VCaP (cell line): ENCODE data around the gene TTC24.
A peak's percentile ranks its signal among the peaks of the same experiment; 100 is the strongest.

ENCODE experiments used
- H3K27ac ChIP-seq: fragments of 450-650 bp; 2 replicates; pipeline ENCODE4 v1.5.1; 2017
- TF ChIP-seq, protein P1 (sequence below): fragments of 450-650 bp; conservative IDR thresholded peaks from 2 replicates; pipeline ENCODE4 v1.5.1; 2017; ENCODE audit warnings: mild to moderate bottlenecking, moderate library complexity

TTC24 gene

DNA sequence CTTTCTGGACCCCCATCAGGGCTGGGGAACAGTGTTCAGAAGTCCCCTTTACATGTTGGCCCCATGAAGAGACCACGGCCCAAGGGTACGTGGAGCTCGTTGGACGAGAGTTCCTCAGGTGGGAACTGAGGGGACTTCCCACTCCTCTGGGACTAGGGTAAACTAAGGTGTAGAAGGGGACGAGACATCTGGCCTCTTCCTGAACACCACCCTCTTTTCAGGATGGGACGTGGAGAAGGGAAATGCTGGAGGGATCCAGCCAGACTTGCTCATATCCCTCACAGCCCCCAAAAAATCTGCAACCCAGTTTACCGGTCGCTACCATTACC is 14.1 kb downstream of the TTC24 start:
- TF ChIP-seq, protein P1, sequence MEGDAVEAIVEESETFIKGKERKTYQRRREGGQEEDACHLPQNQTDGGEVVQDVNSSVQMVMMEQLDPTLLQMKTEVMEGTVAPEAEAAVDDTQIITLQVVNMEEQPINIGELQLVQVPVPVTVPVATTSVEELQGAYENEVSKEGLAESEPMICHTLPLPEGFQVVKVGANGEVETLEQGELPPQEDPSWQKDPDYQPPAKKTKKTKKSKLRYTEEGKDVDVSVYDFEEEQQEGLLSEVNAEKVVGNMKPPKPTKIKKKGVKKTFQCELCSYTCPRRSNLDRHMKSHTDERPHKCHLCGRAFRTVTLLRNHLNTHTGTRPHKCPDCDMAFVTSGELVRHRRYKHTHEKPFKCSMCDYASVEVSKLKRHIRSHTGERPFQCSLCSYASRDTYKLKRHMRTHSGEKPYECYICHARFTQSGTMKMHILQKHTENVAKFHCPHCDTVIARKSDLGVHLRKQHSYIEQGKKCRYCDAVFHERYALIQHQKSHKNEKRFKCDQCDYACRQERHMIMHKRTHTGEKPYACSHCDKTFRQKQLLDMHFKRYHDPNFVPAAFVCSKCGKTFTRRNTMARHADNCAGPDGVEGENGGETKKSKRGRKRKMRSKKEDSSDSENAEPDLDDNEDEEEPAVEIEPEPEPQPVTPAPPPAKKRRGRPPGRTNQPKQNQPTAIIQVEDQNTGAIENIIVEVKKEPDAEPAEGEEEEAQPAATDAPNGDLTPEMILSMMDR: no peak
- no peak overlapping the region for H3K27ac ChIP-seq

DNA sequence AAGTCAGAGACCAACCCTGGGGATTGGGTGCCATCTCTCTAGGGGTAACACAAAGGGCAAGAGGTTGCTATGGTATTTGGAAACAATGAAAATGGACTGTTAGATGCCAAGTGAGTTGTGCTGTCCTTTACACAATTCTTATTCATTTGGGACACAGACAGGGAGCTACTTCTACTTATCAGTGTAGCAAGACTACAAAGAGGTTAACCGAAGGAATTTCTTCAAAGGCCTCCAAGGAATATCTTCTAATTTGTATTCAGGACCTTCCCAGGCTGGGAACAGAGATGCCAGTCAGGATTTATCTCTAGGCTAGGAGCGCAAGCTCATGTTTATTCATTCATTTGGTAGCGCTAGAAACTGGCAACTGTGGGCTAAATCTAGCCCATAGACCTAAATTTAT is 14.7 kb downstream of the TTC24 start:
- no peak overlapping the region for H3K27ac ChIP-seq
- TF ChIP-seq, protein P1: no peak

DNA sequence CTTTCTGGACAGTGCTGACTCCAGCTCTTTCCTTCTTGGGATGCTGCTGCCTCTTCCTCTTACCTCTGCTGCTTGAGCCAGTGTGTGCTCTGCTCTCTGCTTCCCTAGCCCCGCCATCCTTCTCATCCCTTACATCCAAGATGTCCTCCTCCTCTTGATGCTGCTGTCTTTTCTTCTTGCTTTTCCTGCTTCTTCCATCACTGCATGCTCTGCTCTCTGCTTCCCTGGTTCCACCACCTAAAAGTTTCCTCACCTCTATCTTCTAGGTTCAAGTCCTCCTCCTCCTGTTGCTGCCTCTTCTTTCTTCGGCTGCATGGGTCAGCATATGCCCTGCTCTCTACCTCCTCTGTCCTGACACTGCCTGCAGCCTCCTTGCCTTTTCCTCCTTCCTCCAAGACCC is 15.5 kb downstream of the TTC24 start:
- H3K27ac ChIP-seq: no peak overlapping the region
- TF ChIP-seq, protein P1: no peak

DNA sequence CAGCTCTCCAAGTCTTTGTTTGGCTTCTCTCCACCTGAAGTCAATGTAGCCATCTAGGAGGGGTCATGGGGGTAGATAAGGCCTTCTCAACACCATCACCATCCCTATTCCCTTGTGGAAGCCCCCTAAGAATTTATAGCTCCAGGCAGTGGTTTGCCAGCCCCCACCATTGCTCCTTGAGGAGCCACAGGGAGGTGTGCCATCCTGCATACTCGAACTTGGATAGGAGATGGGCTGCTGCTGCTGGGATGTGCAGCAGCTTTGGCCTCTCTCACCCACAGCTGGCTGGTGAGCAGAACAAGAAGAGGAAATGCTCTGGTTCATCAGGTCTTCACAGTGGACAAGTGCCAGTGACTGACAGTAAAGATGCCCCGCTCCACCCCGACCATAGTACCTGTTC is 16.9 kb downstream of the TTC24 start:
- H3K27ac ChIP-seq: no peak overlapping the region
- TF ChIP-seq, protein P1: no peak

DNA sequence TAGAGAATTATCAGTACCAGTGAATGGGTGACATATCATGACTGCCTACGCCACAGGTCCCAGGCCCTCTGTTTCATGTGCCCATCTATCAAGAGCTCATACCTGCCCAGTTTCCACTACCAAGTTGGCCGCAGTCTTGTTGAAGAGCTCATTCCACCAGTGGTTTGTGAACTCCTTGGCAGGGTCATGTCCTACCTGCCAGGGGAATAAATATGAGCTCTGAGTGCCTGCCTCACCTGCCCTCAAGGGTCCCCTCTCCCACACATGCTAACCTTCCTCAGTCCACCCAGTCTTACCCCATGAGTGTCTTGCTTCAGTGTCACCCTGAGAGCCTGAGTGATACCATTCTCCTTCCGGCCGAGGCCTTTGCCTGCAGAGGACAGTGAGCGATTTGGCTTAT is 18.6 kb downstream of the TTC24 start:
- H3K27ac ChIP-seq: no peak overlapping the region

DNA sequence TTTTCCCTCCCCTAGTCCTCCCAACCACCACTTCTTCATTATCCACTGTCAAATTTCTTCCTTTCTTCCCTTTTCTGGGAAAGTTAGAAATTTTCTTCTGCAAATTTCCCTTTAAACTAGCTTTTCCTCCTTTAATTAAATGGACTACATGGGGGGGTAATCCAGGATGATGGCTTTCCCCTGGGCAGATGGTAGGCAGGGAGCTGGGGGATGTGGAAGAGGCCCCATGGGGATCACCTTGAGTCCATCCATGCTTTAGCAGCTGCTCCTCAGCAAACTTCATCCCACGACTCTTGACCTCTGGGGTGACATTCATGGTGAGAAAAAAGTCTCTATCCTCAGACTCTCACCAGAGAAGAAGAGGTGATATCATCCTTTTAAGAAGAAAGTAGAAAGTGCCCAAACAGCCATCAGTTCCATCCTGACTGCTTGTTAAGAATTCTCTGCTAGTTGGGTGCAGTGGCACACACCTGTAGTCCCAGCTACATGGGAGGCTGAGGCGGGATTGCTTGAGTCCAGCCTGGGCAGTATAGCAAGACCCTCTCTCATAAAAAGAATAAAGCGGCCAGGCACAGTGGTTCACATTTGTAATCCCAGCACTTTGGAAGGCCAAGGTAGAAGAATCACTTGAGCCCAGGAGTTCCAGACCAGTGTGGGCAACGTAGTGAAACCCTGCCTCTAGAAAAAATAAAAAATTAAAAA is 19.4 kb downstream of the TTC24 start:
- H3K27ac ChIP-seq: no peak overlapping the region
- TF ChIP-seq, protein P1: no peak

More for the DNA sequence above, 18.6 kb downstream of the TTC24 start:
- TF ChIP-seq, protein P1: no peak

DNA sequence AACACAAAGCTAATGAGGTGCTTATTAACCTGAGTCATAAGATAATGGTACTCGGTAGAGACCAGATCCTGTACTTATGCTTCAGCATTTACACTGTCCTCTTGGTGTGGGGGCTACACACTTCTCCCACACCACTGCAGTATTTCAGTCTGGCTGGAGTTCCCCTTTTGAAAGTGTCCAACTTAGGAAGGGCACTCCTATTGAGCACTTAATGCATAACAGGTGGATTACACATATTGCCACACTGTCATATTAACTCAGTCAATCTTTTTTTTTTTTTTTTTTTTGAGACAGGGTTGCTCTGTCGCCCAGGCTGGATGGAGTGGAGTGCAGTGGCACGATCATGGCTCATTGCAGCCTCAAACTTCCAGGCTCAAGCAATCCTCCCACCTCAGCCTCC is 20.3 kb downstream of the TTC24 start:
- TF ChIP-seq, protein P1: peak; percentile 30
- no peak overlapping the region for H3K27ac ChIP-seq
